Endothelial cell of umbilical vein (primary cell): ENCODE results near the gene CCNI. TPM values are rescaled to one million over a fixed set of nuclear protein-coding genes. Genes with fewer than 3 reads are reported as not detected.

Experiments used
- BruUV-seq: library from RNA; stranded (reverse); fragments of 400-500 nt; replicated peaks from 2 replicates; lab custom pipeline; 2021; lab: Mats Ljungman, UMichigan
- CTCF ChIA-PET: fragments of 300-600, 350-600 bp; sonication (Branson Sonifier 250); formaldehyde crosslinking; loops from one replicate; lab custom pipeline; 2021; ENCODE audit warnings: antibody characterized with exemption, inconsistent platforms; lab: Charles Lee
- POLR2A ChIA-PET: fragments of 300-600, 350-600 bp; sonication (Branson Sonifier 250); formaldehyde crosslinking; loops from one replicate; lab custom pipeline; 2021; ENCODE audit warnings: antibody characterized with exemption, inconsistent platforms; lab: Charles Lee
- DNase-seq: peaks from one replicate; pipeline ENCODE4 v3.0.0-alpha.2; 2011; ENCODE audit warnings: low read depth, low spot score
- FAIRE-seq: peaks from 2 replicates; lab custom pipeline; 2011; peaks lifted over from hg19 to GRCh38; lab: Jason Lieb, UNC
- H2AFZ ChIP-seq: 2 replicates; pipeline ENCODE4 v1.6.0; 2012; ENCODE audit warnings: low read depth, low read length, control low read depth, inconsistent platforms
- H3K27ac ChIP-seq: 2 replicates; pipeline ENCODE4 v1.5.1; 2011; ENCODE audit warnings: low read depth, mild to moderate bottlenecking, control low read depth, low read length, moderate library complexity; ENCODE audit not compliant: insufficient read depth
- H3K27me3 ChIP-seq, 2 experiments: 2 replicates each; pipeline versions ENCODE4 v1.6.0 to v1.6.1; 2011; ENCODE audit warnings: low read length in 2 of 2, mixed read lengths in 1 of 2; ENCODE audit not compliant: control insufficient read depth in 2 of 2, insufficient read depth in 2 of 2
- H3K36me3 ChIP-seq, 2 experiments: 2 replicates in 1 of 2; 3 replicates in 1 of 2; pipeline ENCODE4 v1.5.1; 2011; ENCODE audit warnings: low read length in 2 of 2, mild to moderate bottlenecking in 1 of 2, moderate library complexity in 1 of 2; ENCODE audit not compliant: control insufficient read depth in 2 of 2, insufficient read depth in 2 of 2; ENCODE audit errors: extremely low read depth in 1 of 2
- H3K4me1 ChIP-seq: 3 replicates; pipeline ENCODE4 v1.5.1; 2011; ENCODE audit warnings: mild to moderate bottlenecking, low read length; ENCODE audit not compliant: control insufficient read depth, insufficient read depth; ENCODE audit errors: extremely low read depth
- H3K4me2 ChIP-seq: 2 replicates; pipeline ENCODE4 v1.6.1; 2011; ENCODE audit warnings: low read length, control low read depth, mixed read lengths; ENCODE audit not compliant: insufficient read depth
- H3K4me3 ChIP-seq, 3 experiments: fragments of 200-600 bp in 1 of 3; sonication (generic), shearing (Covaris generic) in 1 of 3; replicated peaks in 1 of 3; 2 replicates each; pipeline ENCODE4 v1.5.1; 2011 to 2016; ENCODE audit warnings: control low read depth in 3 of 3, low read length in 3 of 3, mild to moderate bottlenecking in 2 of 3, inconsistent platforms in 1 of 3, low read depth in 1 of 3, moderate library complexity in 1 of 3; ENCODE audit not compliant: insufficient read depth in 1 of 3
- H3K79me2 ChIP-seq: 2 replicates; pipeline ENCODE4 v1.6.0; 2012; ENCODE audit warnings: low read length, inconsistent platforms; ENCODE audit not compliant: control insufficient read depth, insufficient read depth
- H3K9ac ChIP-seq: replicated peaks from 2 replicates; pipeline ENCODE3; 2011; ENCODE audit warnings: low read length, control low read depth; ENCODE audit not compliant: insufficient read depth; ENCODE audit errors: extremely low read depth
- H3K9me1 ChIP-seq: replicated peaks from 3 replicates; pipeline ENCODE4 v1.6.0; 2011; ENCODE audit warnings: mild to moderate bottlenecking, low read length; ENCODE audit not compliant: control insufficient read depth, insufficient read depth; ENCODE audit errors: extremely low read depth
- H3K9me3 ChIP-seq: replicated peaks from 2 replicates; pipeline ENCODE4 v1.5.1; 2012; ENCODE audit warnings: low read length, inconsistent platforms; ENCODE audit not compliant: control insufficient read depth, insufficient read depth
- H4K20me1 ChIP-seq: replicated peaks from 2 replicates; pipeline ENCODE3; 2011; ENCODE audit warnings: mild to moderate bottlenecking, low read length; ENCODE audit not compliant: control insufficient read depth, insufficient read depth; ENCODE audit errors: extremely low read depth
- EZH2 ChIP-seq: IDR thresholded peaks from 2 replicates; pipeline ENCODE4 v1.6.1; 2012; ENCODE audit warnings: borderline replicate concordance, low read depth, mild to moderate bottlenecking, moderate library complexity, low read length, inconsistent platforms; ENCODE audit not compliant: severe bottlenecking
- FOS ChIP-seq: IDR thresholded peaks from 2 replicates; pipeline ENCODE4 v1.6.1; 2011; ENCODE audit warnings: mild to moderate bottlenecking, low read length, moderate library complexity, borderline replicate concordance; ENCODE audit not compliant: insufficient read depth
- GATA2 ChIP-seq: IDR thresholded peaks from 2 replicates; pipeline ENCODE4 v1.7.0; 2011; ENCODE audit warnings: low read depth, mild to moderate bottlenecking, moderate library complexity, mixed read lengths, low read length; ENCODE audit not compliant: insufficient read length, insufficient read depth
- JUN ChIP-seq: IDR thresholded peaks from 2 replicates; pipeline ENCODE4 v1.6.1; 2011; ENCODE audit warnings: borderline replicate concordance, low read depth; ENCODE audit not compliant: insufficient read length, insufficient read depth
- MYC ChIP-seq: IDR thresholded peaks from one replicate; pipeline ENCODE4 v1.6.1; 2011; ENCODE audit warnings: mild to moderate bottlenecking, low read depth, low read length
- POLR2A ChIP-seq: IDR thresholded peaks from 2 replicates; pipeline ENCODE4 v1.6.1; 2012; ENCODE audit warnings: low read depth, mild to moderate bottlenecking, control low read depth, low read length
- POLR2AphosphoS5 ChIP-seq: IDR thresholded peaks from 2 replicates; pipeline ENCODE4 v1.6.1; 2012; ENCODE audit warnings: low read depth, mild to moderate bottlenecking, control low read depth, low read length, moderate library complexity; ENCODE audit not compliant: insufficient read depth
- dilution Hi-C: fragments of 300-500 bp; cut with MboI; formaldehyde crosslinking; loops from one replicate; pipeline ENCODE4 v1.15.0; 2019; ENCODE audit warnings: low sequenced_read_pairs; ENCODE audit not compliant: extremely low pct_ligation_motif_present
- intact Hi-C: fragments of 100-400 bp; cut with micrococcal nuclease; formaldehyde crosslinking; loops from one replicate; pipeline ENCODE4 v1.10.0; 2022
- polyA plus RNA-seq, 4 experiments: library from polyadenylated mRNA; depleted of rRNA in 3 of 4; stranded (reverse) in 3 of 4; unstranded in 1 of 4; fragments of >200 nt; gene quantifications; 2 replicates each; pipeline versions ENCODE4 v1.2.1 to v1.2.3, GENCODE V29; 2011 to 2012; ENCODE audit warnings: missing spikeins in 1 of 4
- total RNA-seq: library from RNA; stranded (reverse); gene quantifications from 2 replicates; pipeline ENCODE4 v1.2.3, GENCODE V29; 2021
- TF ChIP-seq, protein P1 (sequence below): IDR thresholded peaks from 2 replicates; pipeline ENCODE4 v1.6.1; 2011; ENCODE audit not compliant: insufficient read depth, insufficient read length
- TF ChIP-seq, protein P2 (sequence below), 2 donors: IDR thresholded peaks; 1 replicate in 1 of 2; 2 replicates in 1 of 2; pipeline ENCODE4 v1.5.1; 2011; ENCODE audit warnings: low read length in 2 of 2, mild to moderate bottlenecking in 2 of 2, moderate library complexity in 2 of 2, control low read depth in 1 of 2, inconsistent platforms in 1 of 2, low read depth in 1 of 2; ENCODE audit not compliant: insufficient read depth in 1 of 2; ENCODE audit errors: extremely low read depth in 1 of 2

CCNI gene
- total and polyA plus RNA-seq, 2 donors (not counting 3 experiments of a cell fraction or from before 2014, with no cell fraction given) = 88.6 to 212 TPM

DNA sequence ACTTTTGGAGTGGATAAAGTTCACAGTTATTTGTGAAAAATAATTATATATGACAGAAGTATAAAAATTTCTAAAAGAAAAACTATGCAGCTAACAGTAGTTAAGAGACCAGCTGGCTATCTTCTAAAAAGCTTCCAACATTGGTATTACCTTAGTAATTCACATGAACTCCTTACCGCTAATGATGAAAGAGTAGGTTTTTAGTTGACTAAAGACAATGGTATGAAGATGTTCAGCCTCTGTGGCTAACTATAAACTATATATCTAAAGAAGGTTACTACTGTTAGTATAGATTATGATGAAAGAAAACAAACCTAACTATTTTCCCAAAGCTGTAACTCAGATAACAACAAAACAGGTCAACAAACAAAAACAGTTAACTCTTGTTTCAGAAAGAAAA, 10.4 kb downstream of the CCNI start:
- dilution Hi-C loops (no loop called here), intact Hi-C loops (no loop called here)
- CTCF ChIA-PET = interaction anchor here (1.4 to 3.5 kb wide), 4 partner anchors 8 to 138 kb away, joined by 3 to 18 read pairs (median 10); no protein-coding TSS in a partner anchor
- POLR2A ChIA-PET = no interaction called here
- DNase-seq = no peak
- H3K9me3 ChIP-seq = no peaks in the 10 kb centered on the region
- TF ChIP-seq, protein P1, sequence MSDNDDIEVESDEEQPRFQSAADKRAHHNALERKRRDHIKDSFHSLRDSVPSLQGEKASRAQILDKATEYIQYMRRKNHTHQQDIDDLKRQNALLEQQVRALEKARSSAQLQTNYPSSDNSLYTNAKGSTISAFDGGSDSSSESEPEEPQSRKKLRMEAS = no peak
- TF ChIP-seq POLR2A (no peak), POLR2AphosphoS5 (no peak), FOS (no peak), EZH2 (no peak), GATA2 (no peak), MYC (no peak), JUN (no peak)
- TF ChIP-seq, protein P2, sequence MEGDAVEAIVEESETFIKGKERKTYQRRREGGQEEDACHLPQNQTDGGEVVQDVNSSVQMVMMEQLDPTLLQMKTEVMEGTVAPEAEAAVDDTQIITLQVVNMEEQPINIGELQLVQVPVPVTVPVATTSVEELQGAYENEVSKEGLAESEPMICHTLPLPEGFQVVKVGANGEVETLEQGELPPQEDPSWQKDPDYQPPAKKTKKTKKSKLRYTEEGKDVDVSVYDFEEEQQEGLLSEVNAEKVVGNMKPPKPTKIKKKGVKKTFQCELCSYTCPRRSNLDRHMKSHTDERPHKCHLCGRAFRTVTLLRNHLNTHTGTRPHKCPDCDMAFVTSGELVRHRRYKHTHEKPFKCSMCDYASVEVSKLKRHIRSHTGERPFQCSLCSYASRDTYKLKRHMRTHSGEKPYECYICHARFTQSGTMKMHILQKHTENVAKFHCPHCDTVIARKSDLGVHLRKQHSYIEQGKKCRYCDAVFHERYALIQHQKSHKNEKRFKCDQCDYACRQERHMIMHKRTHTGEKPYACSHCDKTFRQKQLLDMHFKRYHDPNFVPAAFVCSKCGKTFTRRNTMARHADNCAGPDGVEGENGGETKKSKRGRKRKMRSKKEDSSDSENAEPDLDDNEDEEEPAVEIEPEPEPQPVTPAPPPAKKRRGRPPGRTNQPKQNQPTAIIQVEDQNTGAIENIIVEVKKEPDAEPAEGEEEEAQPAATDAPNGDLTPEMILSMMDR (IDR thresholded peaks at IDR 0.05; ENCODE audit: extremely low read depth in 1 of 2, insufficient read depth in 1 of 2, low read depth in 1 of 2, low read length in 2 of 2) = no peak
- peaks cover 82% of the 10 kb centered on the region for H3K79me2 ChIP-seq
- no peaks in the 10 kb centered on the region for H3K9me1 ChIP-seq
- H3K4me3 ChIP-seq = no peak overlapping the region
- FAIRE-seq = no peak
- peaks cover 8 to 9% of the 10 kb centered on the region in 2 experiments for H3K36me3 ChIP-seq
- H3K9ac ChIP-seq = no peak overlapping the region
- H3K4me2 ChIP-seq = no peak overlapping the region
- no peak overlapping the region for H3K27ac ChIP-seq
- H3K4me1 ChIP-seq = no peaks in the 10 kb centered on the region
- no TSS peak for BruUV-seq
- H2AFZ ChIP-seq = no peak overlapping the region
- peaks cover 16% of the 10 kb centered on the region for H4K20me1 ChIP-seq
- no peaks in the 10 kb centered on the region for H3K27me3 ChIP-seq
